B cell (primary cell): ENCODE measurements around the gene RGS7. TPM values are rescaled to one million over a fixed set of nuclear protein-coding genes. Genes with fewer than 3 reads are reported as not detected.

Source experiments
- ATAC-seq: fragments of 200-7000 bp; cut with Tn5 transposase; one replicate; pipeline ENCODE4 v1.10.0; 2021; ENCODE audit warnings: low read depth, mild to moderate bottlenecking, moderate number of reproducible peaks, moderate library complexity
- CTCF ChIA-PET: fragments of 350-600 bp; sonication (Branson Sonifier 250); formaldehyde crosslinking; loops from one replicate; lab custom pipeline; 2021; ENCODE audit warnings: antibody characterized with exemption, inconsistent platforms; lab: Charles Lee
- POLR2A ChIA-PET: fragments of 350-600 bp; sonication (Branson Sonifier 250); formaldehyde crosslinking; loops from one replicate; lab custom pipeline; 2021; ENCODE audit warnings: antibody characterized with exemption; lab: Charles Lee
- DNase-seq: peaks from one replicate; pipeline ENCODE4 v3.0.0; 2013
- H2AFZ ChIP-seq: 2 replicates; pipeline ENCODE4 v1.6.1; 2012; ENCODE audit warnings: mild to moderate bottlenecking, low read depth, low read length; ENCODE audit not compliant: insufficient read depth, poor library complexity, severe bottlenecking
- H3K27ac ChIP-seq, 2 donors: 1 replicate in 1 of 2; 2 replicates in 1 of 2; pipeline ENCODE4 v1.5.1; 2012 to 2013; ENCODE audit warnings: low read length in 2 of 2, mild to moderate bottlenecking in 2 of 2, moderate library complexity in 1 of 2
- H3K27me3 ChIP-seq, 4 experiments: fragments of 200-600 bp in 1 of 4; sonication (generic) in 1 of 4; replicated peaks in 1 of 4; 1 replicate in 2 of 4; 2 replicates in 2 of 4; pipeline versions ENCODE4 v1.6.1 to v1.7.0; 2013 to 2016; ENCODE audit warnings: low read length in 3 of 4, mild to moderate bottlenecking in 2 of 4, mixed read lengths in 1 of 4, moderate library complexity in 1 of 4; ENCODE audit not compliant: insufficient read depth in 4 of 4, control insufficient read depth in 3 of 4; ENCODE audit errors: control extremely low read depth in 1 of 4
- H3K36me3 ChIP-seq, 2 experiments: replicated peaks in 1 of 2; 1 replicate in 1 of 2; 2 replicates in 1 of 2; pipeline versions ENCODE4 v1.6.1 to v1.7.1; 2013; ENCODE audit warnings: low read length in 1 of 2; ENCODE audit not compliant: insufficient read depth in 2 of 2, control insufficient read depth in 1 of 2; ENCODE audit errors: control extremely low read depth in 1 of 2, extremely low read depth in 1 of 2
- H3K4me1 ChIP-seq, 2 donors: fragments of 200-600 bp in 1 of 2; sonication (generic) in 1 of 2; 1 replicate in 1 of 2; 2 replicates in 1 of 2; pipeline versions ENCODE4 v1.5.1 to v1.6.1; 2013 to 2017; ENCODE audit warnings: low read length in 2 of 2; ENCODE audit not compliant: control insufficient read depth in 2 of 2, insufficient read depth in 2 of 2
- H3K4me2 ChIP-seq: replicated peaks from 2 replicates; pipeline ENCODE3; 2012; ENCODE audit warnings: mild to moderate bottlenecking, low read depth, low read length; ENCODE audit not compliant: poor library complexity, severe bottlenecking
- H3K4me3 ChIP-seq, 5 experiments: fragments of 200-600 bp in 1 of 5; sonication (generic) in 1 of 5; 1 replicate in 3 of 5; 2 replicates in 2 of 5; pipeline versions ENCODE4 v1.5.1 to v1.7.0; 2011 to 2016; ENCODE audit warnings: low read length in 4 of 5, mild to moderate bottlenecking in 4 of 5, low read depth in 2 of 5, control low read depth in 1 of 5, moderate library complexity in 1 of 5; ENCODE audit not compliant: insufficient read depth in 1 of 5; ENCODE audit errors: control extremely low read depth in 1 of 5, extremely low read depth in 1 of 5
- H3K79me2 ChIP-seq: fragments of 200-600 bp; sonication (generic); one replicate; pipeline ENCODE4 v1.6.0; 2016; ENCODE audit warnings: low read length; ENCODE audit not compliant: control insufficient read depth, insufficient read depth
- H3K9ac ChIP-seq: fragments of 200-600 bp; sonication (generic); 2 replicates; pipeline ENCODE4 v1.6.1; 2017; ENCODE audit warnings: mild to moderate bottlenecking, low read length, moderate library complexity
- H3K9me3 ChIP-seq, 3 donors: one replicate each; pipeline versions ENCODE4 v1.6.1 to v1.7.1; 2013; ENCODE audit warnings: low read length in 2 of 3; ENCODE audit not compliant: control insufficient read depth in 2 of 3, insufficient read depth in 1 of 3; ENCODE audit errors: control extremely low read depth in 1 of 3
- H4K20me1 ChIP-seq: 2 replicates; pipeline ENCODE4 v1.6.0; 2012; ENCODE audit warnings: mild to moderate bottlenecking, low read length; ENCODE audit not compliant: insufficient read depth, control insufficient read depth, poor library complexity, severe bottlenecking
- H3K27ac Mint-ChIP-seq: one replicate; pipeline ENCODE4 v1.8.0; 2021; ENCODE audit warnings: mixed read lengths
- H3K27me3 Mint-ChIP-seq: one replicate; pipeline ENCODE4 v1.8.0; 2021; ENCODE audit warnings: mixed read lengths
- H3K4me1 Mint-ChIP-seq: one replicate; pipeline ENCODE4 v1.8.0; 2021; ENCODE audit warnings: mixed read lengths
- H3K4me3 Mint-ChIP-seq: one replicate; pipeline ENCODE4 v1.8.0; 2021; ENCODE audit warnings: mixed read lengths
- H3K9me3 Mint-ChIP-seq: one replicate; pipeline ENCODE4 v1.8.0; 2022; ENCODE audit warnings: mixed read lengths; ENCODE audit not compliant: insufficient read depth
- EZH2 ChIP-seq: IDR thresholded peaks from 2 replicates; pipeline ENCODE4 v1.6.1; 2012; ENCODE audit warnings: borderline replicate concordance, low read depth, mild to moderate bottlenecking, moderate library complexity, low read length; ENCODE audit not compliant: insufficient read depth, poor library complexity, severe bottlenecking
- WGBS: methylation state at CpG from one replicate; pipeline ENCODE4 v1.1.5; 2013; ENCODE audit warnings: missing lambda C conversion rate; ENCODE audit not compliant: insufficient coverage; 5-methylcytosine and 5-hydroxymethylcytosine counted together
- intact Hi-C: fragments of 100-400 bp; cut with micrococcal nuclease; formaldehyde crosslinking; loops from one replicate; pipeline ENCODE4 v1.10.0; 2022
- polyA plus RNA-seq: library from polyadenylated mRNA; depleted of rRNA; stranded (reverse); fragments of >200 nt; gene quantifications from 2 replicates; pipeline ENCODE4 v1.2.3, GENCODE V29; 2012
- total RNA-seq, 2 donors: library from RNA; stranded (reverse); fragments of 120-200 nt in 1 of 2; gene quantifications; 1 replicate in 1 of 2; 2 replicates in 1 of 2; pipeline versions ENCODE4 v1.2.3 to v1.2.4, GENCODE V29; 2013 to 2022
- TF ChIP-seq, protein P1 (sequence below): fragments of 200-600 bp; IDR thresholded peaks from one replicate; pipeline ENCODE4 v1.8.0; 2022; ENCODE audit warnings: antibody characterized with exemption, mild to moderate bottlenecking

The RGS7 gene
- total and polyA plus RNA-seq, 2 donors (not counting 1 experiment from before 2014, with no cell fraction given) = 0.15 to 1.8 TPM

DNA sequence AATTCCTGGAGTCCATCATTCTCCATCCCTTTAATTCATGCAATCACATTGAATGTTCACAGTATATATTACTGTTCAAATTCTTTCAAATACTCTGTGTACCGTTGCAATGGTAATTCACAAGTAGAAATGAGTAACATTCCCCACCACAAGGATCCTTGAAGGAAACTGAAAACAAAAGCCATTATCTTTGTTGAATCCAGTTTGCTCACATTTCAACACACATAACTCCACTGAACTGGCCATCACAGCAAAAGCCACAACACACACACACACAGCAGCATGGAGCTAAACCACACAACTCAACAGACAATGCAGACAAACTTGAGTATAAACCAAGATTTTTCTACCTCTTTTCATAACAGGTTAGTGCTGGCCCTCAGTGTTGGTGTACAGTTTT, 556.7 kb downstream of the RGS7 start:
- Mint-ChIP-seq H3K4me1 (no peaks in the 10 kb centered on the region), H3K27ac (no peak overlapping the region), H3K27me3 (no peaks in the 10 kb centered on the region), H3K4me3 (no peak overlapping the region), H3K9me3 (peaks cover 2% of the 10 kb centered on the region)
- WGBS = 50% methylated on average over 1 of the region's 1 CpG
- TF ChIP-seq, protein P1, sequence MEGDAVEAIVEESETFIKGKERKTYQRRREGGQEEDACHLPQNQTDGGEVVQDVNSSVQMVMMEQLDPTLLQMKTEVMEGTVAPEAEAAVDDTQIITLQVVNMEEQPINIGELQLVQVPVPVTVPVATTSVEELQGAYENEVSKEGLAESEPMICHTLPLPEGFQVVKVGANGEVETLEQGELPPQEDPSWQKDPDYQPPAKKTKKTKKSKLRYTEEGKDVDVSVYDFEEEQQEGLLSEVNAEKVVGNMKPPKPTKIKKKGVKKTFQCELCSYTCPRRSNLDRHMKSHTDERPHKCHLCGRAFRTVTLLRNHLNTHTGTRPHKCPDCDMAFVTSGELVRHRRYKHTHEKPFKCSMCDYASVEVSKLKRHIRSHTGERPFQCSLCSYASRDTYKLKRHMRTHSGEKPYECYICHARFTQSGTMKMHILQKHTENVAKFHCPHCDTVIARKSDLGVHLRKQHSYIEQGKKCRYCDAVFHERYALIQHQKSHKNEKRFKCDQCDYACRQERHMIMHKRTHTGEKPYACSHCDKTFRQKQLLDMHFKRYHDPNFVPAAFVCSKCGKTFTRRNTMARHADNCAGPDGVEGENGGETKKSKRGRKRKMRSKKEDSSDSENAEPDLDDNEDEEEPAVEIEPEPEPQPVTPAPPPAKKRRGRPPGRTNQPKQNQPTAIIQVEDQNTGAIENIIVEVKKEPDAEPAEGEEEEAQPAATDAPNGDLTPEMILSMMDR = no peak
- TF ChIP-seq EZH2 = no peak
- no peak for ATAC-seq
- Histone ChIP-seq H3K36me3 (no peaks in the 10 kb centered on the region), H3K27ac (no peak overlapping the region), H2AFZ (no peak overlapping the region), H3K79me2 (no peaks in the 10 kb centered on the region), H3K4me2 (no peak overlapping the region), H3K27me3 (no peaks in the 10 kb centered on the region), H3K9ac (no peak overlapping the region), H3K9me3 (no peaks in the 10 kb centered on the region), H3K4me3 (no peak overlapping the region), H4K20me1 (no peaks in the 10 kb centered on the region), H3K4me1 (no peaks in the 10 kb centered on the region)
- DNase-seq = no peak
- ChIA-PET CTCF (no interaction called here), POLR2A (no interaction called here)
- intact Hi-C loops = no loop called here

DNA sequence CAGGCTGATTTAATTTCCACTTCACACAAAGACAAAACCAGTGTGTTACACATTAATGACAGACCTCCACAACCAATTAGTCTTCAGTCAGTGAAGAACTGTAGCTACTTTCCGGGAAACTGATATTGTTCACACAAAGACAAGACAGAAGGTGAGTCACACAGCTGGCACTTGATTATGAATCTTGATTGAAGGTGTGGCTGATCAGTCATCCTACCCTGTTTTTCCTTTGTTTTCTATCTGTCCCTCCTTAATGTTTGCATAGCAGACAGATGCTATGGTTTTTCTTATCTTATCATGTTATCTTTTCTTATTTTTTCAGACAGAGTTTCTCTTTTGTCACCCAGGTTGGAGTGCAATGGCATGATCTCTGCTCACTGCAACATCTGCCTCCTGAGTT, 560.0 kb downstream of the RGS7 start:
- Mint-ChIP-seq H3K9me3 (peaks cover 2% of the 10 kb centered on the region), H3K27me3 (no peaks in the 10 kb centered on the region), H3K4me1 (no peaks in the 10 kb centered on the region), H3K4me3 (no peak overlapping the region), H3K27ac (no peak overlapping the region)
- no CpG with 5 or more reads among the region's 1 CpG for WGBS
- Histone ChIP-seq H3K4me3 (no peak overlapping the region), H2AFZ (no peak overlapping the region), H3K9me3 (no peaks in the 10 kb centered on the region), H3K27ac (no peak overlapping the region), H3K79me2 (no peaks in the 10 kb centered on the region), H3K27me3 (no peaks in the 10 kb centered on the region), H3K4me1 (no peaks in the 10 kb centered on the region), H3K36me3 (no peaks in the 10 kb centered on the region), H3K4me2 (no peak overlapping the region), H3K9ac (no peak overlapping the region), H4K20me1 (no peaks in the 10 kb centered on the region)
- POLR2A ChIA-PET = no interaction called here
- CTCF ChIA-PET = no interaction called here
- ATAC-seq (no peak), DNase-seq (no peak)
- no peak for TF ChIP-seq EZH2
- TF ChIP-seq, protein P1 = no peak
- intact Hi-C loops = no loop called here
